Aorta (tissue), 5 donors: ENCODE results near the gene PRAC1. TPM values are rescaled to one million over a fixed set of nuclear protein-coding genes. Genes with fewer than 3 reads are reported as not detected.

Experiments used
- ATAC-seq: fragments of 200-7000 bp; cut with Tn5 transposase; one replicate; pipeline ENCODE4 v1.9.1; 2022; ENCODE audit warnings: moderate library complexity; ENCODE audit not compliant: low FRiP score
- DNase-seq, 2 donors: peaks; one replicate each; pipeline ENCODE4 v3.0.0-alpha.2; 2020
- H3K27ac ChIP-seq, 2 donors: one replicate each; pipeline ENCODE4 v1.5.1; 2013; ENCODE audit warnings: low read length in 2 of 2, mild to moderate bottlenecking in 2 of 2, moderate library complexity in 2 of 2, control low read depth in 1 of 2, inconsistent platforms in 1 of 2, low read depth in 1 of 2
- H3K27me3 ChIP-seq, 2 donors: one replicate each; pipeline ENCODE4 v1.6.1; 2013; ENCODE audit warnings: control low read depth in 1 of 2, low read length in 1 of 2, mild to moderate bottlenecking in 1 of 2, moderate library complexity in 1 of 2; ENCODE audit not compliant: insufficient read depth in 2 of 2, control insufficient read depth in 1 of 2
- H3K36me3 ChIP-seq, 2 donors: one replicate each; pipeline ENCODE4 v1.6.1; 2013; ENCODE audit warnings: control low read depth in 1 of 2, low read length in 1 of 2, mild to moderate bottlenecking in 1 of 2; ENCODE audit not compliant: insufficient read depth in 2 of 2, control insufficient read depth in 1 of 2
- H3K4me1 ChIP-seq, 2 donors: one replicate each; pipeline ENCODE4 v1.6.1; 2013; ENCODE audit warnings: low read length in 2 of 2, control low read depth in 1 of 2, mild to moderate bottlenecking in 1 of 2, moderate library complexity in 1 of 2; ENCODE audit not compliant: insufficient read depth in 2 of 2, control insufficient read depth in 1 of 2
- H3K4me3 ChIP-seq, 2 donors: one replicate each; pipeline ENCODE4 v1.5.1; 2013; ENCODE audit warnings: low read length in 2 of 2, control low read depth in 1 of 2, mild to moderate bottlenecking in 1 of 2
- H3K9me3 ChIP-seq: one replicate; pipeline ENCODE4 v1.6.1; 2013; ENCODE audit warnings: mild to moderate bottlenecking, low read length; ENCODE audit not compliant: control insufficient read depth
- WGBS, 2 donors: extraction: QIAGEN DNeasy Blood & Tissue Kit; methylation state at CpG; one replicate each; pipeline ENCODE4 v1.1.7; 2013; 5-methylcytosine and 5-hydroxymethylcytosine counted together
- intact Hi-C, 2 donors: fragments of 100-400 bp; cut with DNase I; formaldehyde crosslinking; loops; one replicate each; pipeline versions ENCODE4 v1.14.2 to v1.15.0; 2022
- long read RNA-seq, 2 donors: library from polyadenylated mRNA; unstranded; transcript quantifications; one replicate each; pipeline ENCODE4 v2.0.0, GENCODE V29; 2020 to 2021
- polyA plus RNA-seq, 2 donors: library from polyadenylated mRNA; stranded (reverse); fragments of 200-250 nt; gene quantifications; one replicate each; pipeline ENCODE4 v1.2.3, GENCODE V29; 2013
- total RNA-seq, 2 donors: library from RNA; stranded (reverse); fragmentation: NEBNext Ultra II Directional; extraction: Animal tissue kit (Norgen Biotek cat#: 25700); gene quantifications; one replicate each; pipeline ENCODE4 v1.2.1, GENCODE V29; 2021
- donor health status: healthy with polysubstance abuse.
- donor health status: Bipolar disorder and iron deficiency.
- donor health status: DM: no; HTN: no; CAD: no.
- donor health status: DM: no; HTN: no; CAD: no.
- donor health status: DM: yes; HTN: yes; CAD: no.

PRAC1 gene
- total RNA-seq (not detected), polyA plus RNA-seq (10 to 100 TPM in 1 of 2 donors, not detected in 1; 14.0 TPM)
- long read RNA-seq, donor 1, result 0 reads
- long read RNA-seq, donor 2, result 0 reads

GRCh38 chr17:48722201-48722907 is at the start of gene PRAC1:
PRAC1 (minus strand) TSS chr17:48722518; CDS start chr17:48722392, 126 bp downstream.
- Histone ChIP-seq H3K4me1 (no peaks in the 10 kb centered on the region), H3K27ac (no peak within 1 kb of the TSS), H3K36me3 (no peaks in the 10 kb centered on the region), H3K27me3 (peaks cover 0 to 4% of the 10 kb centered on the region in 2 donors), H3K4me3 (no peak within 1 kb of the TSS), H3K9me3 (no peaks in the 10 kb centered on the region)
- 14 to 15% methylated on average over 19 to 21 of the region's 21 CpGs for WGBS, 2 donors
- ATAC-seq (no peak), DNase-seq (peak in 1 of 2 donors; percentile 28)
- intact Hi-C loops, result loop anchor here in 1 of 2 donors (10.0 kb wide), 1 partner anchor 152 kb away; no protein-coding TSS in a partner anchor

- no peak for DNase-seq
- Histone ChIP-seq H3K27me3 (peaks cover 0 to 2% of the 10 kb centered on the region in 2 donors), H3K4me3 (no peak overlapping the region)
Measured at GRCh38 chr17:48770954-48771353, 48.6 kb upstream of the PRAC1 start.

DNA sequence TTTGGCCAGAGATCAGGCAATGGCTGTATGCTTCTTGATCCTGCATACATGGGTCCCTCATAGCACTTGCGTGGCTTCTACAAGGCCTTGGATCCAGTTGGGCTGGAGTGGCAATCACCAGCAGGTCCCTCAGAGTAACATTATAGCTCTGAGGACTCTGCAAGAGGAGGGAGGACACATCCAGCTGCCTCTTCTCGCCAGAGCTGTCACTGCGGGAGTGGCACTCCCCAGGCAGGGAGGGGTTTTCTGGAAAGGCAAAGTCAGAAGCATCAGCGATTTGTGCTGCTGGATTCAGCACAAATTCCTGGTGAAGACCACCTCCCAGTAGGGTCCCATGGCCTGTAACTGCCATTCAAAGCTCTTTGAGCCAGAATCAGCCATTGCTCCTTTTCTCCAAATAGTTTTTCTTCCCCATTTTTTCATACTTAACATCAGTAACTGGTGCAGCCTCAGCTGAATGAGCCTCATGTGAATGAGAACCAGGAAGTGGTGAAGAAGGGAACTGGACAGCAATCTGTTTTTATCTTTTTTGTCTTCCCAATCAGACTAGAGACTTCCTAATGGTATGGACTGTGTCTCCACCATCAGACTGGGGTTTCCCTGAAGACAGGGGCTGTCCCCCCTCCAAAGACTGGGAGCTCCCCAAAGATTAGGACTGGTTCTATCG is 46.8 kb upstream of the PRAC1 start:
- intact Hi-C loops, result no loop called here
- H3K4me3 ChIP-seq, result no peak overlapping the region
- DNase-seq (peak in 1 of 2 donors; percentile 24), ATAC-seq (no peak)
- H3K4me1 ChIP-seq, result no peaks in the 10 kb centered on the region
- no peaks in the 10 kb centered on the region for H3K9me3 ChIP-seq
- H3K36me3 ChIP-seq, result no peaks in the 10 kb centered on the region
- no peak overlapping the region for H3K27ac ChIP-seq
- peaks cover 0 to 2% of the 10 kb centered on the region in 2 donors for H3K27me3 ChIP-seq
- WGBS, 2 donors, result 92 to 93% methylated on average over 5 of the region's 5 CpGs

More at GRCh38 chr17:48770954-48771353, 48.6 kb upstream of the PRAC1 start:
- intact Hi-C loops, result no loop called here
- no peaks in the 10 kb centered on the region for H3K9me3 ChIP-seq
- ATAC-seq, result no peak
- H3K27ac ChIP-seq, result no peak overlapping the region
- no peaks in the 10 kb centered on the region for H3K36me3 ChIP-seq
- no peaks in the 10 kb centered on the region for H3K4me1 ChIP-seq
- 16 to 30% methylated on average over 3 of the region's 3 CpGs for WGBS, 2 donors

DNA sequence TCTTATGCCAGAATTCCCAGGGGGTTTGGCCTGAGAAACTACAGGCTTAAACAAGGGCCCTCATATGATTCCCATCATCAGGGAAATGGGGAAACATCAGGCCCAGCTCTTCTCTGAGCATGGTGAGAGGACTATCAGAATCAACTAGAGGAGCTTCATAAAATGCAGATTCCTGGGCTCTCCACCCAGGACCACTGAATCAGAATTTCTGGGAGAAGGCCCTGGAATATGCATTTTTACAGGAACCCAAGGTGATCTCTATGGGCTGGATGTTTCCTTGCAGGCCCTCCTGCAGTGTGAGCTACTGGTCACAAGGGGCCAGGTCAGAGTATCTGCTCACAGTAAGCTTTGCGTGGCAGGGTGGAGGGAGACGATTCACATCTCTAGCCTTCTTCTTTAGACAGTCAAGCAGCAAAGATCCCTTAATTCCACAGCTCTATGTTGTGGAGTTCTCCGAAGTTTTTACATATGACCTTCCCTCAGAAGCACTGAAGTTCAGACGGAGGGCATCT is 45.0 kb upstream of the PRAC1 start:
- 72 to 79% methylated on average over 4 of the region's 4 CpGs for WGBS, 2 donors
- H3K27me3 ChIP-seq, result peaks cover 0 to 2% of the 10 kb centered on the region in 2 donors
- no peak for ATAC-seq

DNA sequence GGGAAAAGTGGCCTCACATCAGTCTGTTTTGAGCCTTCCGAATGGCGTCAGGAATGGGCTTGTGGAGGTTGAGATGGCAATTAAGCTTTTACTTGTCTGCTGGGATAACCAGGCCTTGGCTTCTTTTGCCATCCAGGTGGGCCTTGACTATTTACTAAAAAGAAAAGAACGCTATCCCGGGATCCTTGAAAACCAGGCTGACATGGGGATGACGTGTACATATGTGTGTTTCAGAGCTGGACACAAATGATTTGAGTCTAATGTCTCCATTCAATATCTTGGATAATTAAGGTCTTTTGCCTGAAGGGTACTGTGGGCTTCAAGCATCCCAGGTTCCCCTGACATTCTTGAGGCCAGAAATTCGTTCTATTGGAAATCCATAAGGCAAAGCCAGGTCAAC is 38.8 kb upstream of the PRAC1 start:
- Histone ChIP-seq H3K36me3 (no peaks in the 10 kb centered on the region), H3K4me3 (no peak overlapping the region), H3K9me3 (no peaks in the 10 kb centered on the region), H3K4me1 (no peaks in the 10 kb centered on the region), H3K27me3 (no peaks in the 10 kb centered on the region), H3K27ac (no peak overlapping the region)
- intact Hi-C loops, result no loop called here
- 73 to 82% methylated on average over 6 of the region's 6 CpGs for WGBS, 2 donors
- ATAC-seq, result no peak
- no peak for DNase-seq

More for the DNA sequence above, 45.0 kb upstream of the PRAC1 start:
- no peaks in the 10 kb centered on the region for H3K36me3 ChIP-seq
- H3K27ac ChIP-seq, result no peak overlapping the region
- no peaks in the 10 kb centered on the region for H3K4me1 ChIP-seq
- no peaks in the 10 kb centered on the region for H3K9me3 ChIP-seq
- intact Hi-C loops, result no loop called here
- DNase-seq, result peak in 1 of 2 donors; percentile 3
- no peak overlapping the region for H3K4me3 ChIP-seq

DNA sequence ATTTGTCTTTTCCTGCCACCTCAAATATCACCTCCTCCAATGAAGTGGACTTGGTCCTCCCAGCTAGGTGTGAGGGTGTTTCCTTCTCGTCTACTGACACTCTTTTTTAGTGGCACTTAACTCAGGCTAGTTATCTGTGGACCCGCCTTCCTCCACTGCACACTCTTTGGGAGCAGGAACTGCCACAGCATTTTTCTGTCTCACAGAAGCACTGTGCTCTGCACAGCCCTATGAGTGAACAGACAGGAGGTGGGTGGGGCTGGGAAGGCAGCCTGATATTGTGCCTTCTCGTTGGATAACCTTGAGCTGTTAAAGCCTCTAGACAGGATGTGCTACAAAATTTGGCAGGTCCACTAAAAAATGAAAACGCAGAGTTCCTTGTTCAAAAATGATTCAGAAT is 38.1 kb upstream of the PRAC1 start:
- Histone ChIP-seq H3K9me3 (no peaks in the 10 kb centered on the region), H3K27me3 (no peaks in the 10 kb centered on the region), H3K4me1 (no peaks in the 10 kb centered on the region), H3K36me3 (no peaks in the 10 kb centered on the region), H3K27ac (no peak overlapping the region), H3K4me3 (no peak overlapping the region)
- no peak for DNase-seq
- WGBS, 2 donors, result 46 to 56% methylated on average over 4 of the region's 4 CpGs
- intact Hi-C loops, result no loop called here
- ATAC-seq, result no peak

- Histone ChIP-seq H3K36me3 (no peaks in the 10 kb centered on the region), H3K4me3 (no peak overlapping the region), H3K9me3 (no peaks in the 10 kb centered on the region), H3K27me3 (no peaks in the 10 kb centered on the region), H3K4me1 (no peaks in the 10 kb centered on the region), H3K27ac (no peak overlapping the region)
- intact Hi-C loops, result no loop called here
- DNase-seq, result no peak
- ATAC-seq, result no peak
Measured at GRCh38 chr17:48759288-48759687, 37.0 kb upstream of the PRAC1 start.

GRCh38 chr17:48757524-48757961 is 35.2 kb upstream of the PRAC1 start:
- Histone ChIP-seq H3K36me3 (no peaks in the 10 kb centered on the region), H3K27ac (no peak overlapping the region), H3K4me3 (no peak overlapping the region), H3K4me1 (no peaks in the 10 kb centered on the region), H3K27me3 (no peaks in the 10 kb centered on the region), H3K9me3 (no peaks in the 10 kb centered on the region)
- 42 to 44% methylated on average over 2 of the region's 2 CpGs for WGBS, 2 donors
- intact Hi-C loops, result no loop called here
- ATAC-seq (no peak), DNase-seq (no peak)
